GM13976 (cell line): ENCODE results near the gene PLPPR3.

Experiments
- DNase-seq: peaks from one replicate; pipeline ENCODE4 v3.0.0; 2012; ENCODE audit warnings: low spot score
- in situ Hi-C: fragments of 300-500 bp; cut with MboI; formaldehyde crosslinking; loops from one replicate; pipeline ENCODE4 v1.12.0; 2022; ENCODE audit warnings: low sequenced_read_pairs, mixed read lengths, inconsistent platforms; ENCODE audit not compliant: unreplicated experiment
- TF ChIP-seq, protein P1 (sequence below): IDR thresholded peaks from 2 replicates; pipeline ENCODE4 v1.5.1; 2012; ENCODE audit warnings: borderline replicate concordance, mild to moderate bottlenecking; ENCODE audit not compliant: insufficient read depth; ENCODE audit errors: extremely low read depth, missing control alignments, control extremely low read depth

PLPPR3 gene, protein sequence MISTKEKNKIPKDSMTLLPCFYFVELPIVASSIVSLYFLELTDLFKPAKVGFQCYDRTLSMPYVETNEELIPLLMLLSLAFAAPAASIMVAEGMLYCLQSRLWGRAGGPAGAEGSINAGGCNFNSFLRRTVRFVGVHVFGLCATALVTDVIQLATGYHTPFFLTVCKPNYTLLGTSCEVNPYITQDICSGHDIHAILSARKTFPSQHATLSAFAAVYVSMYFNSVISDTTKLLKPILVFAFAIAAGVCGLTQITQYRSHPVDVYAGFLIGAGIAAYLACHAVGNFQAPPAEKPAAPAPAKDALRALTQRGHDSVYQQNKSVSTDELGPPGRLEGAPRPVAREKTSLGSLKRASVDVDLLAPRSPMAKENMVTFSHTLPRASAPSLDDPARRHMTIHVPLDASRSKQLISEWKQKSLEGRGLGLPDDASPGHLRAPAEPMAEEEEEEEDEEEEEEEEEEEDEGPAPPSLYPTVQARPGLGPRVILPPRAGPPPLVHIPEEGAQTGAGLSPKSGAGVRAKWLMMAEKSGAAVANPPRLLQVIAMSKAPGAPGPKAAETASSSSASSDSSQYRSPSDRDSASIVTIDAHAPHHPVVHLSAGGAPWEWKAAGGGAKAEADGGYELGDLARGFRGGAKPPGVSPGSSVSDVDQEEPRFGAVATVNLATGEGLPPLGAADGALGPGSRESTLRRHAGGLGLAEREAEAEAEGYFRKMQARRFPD

DNA sequence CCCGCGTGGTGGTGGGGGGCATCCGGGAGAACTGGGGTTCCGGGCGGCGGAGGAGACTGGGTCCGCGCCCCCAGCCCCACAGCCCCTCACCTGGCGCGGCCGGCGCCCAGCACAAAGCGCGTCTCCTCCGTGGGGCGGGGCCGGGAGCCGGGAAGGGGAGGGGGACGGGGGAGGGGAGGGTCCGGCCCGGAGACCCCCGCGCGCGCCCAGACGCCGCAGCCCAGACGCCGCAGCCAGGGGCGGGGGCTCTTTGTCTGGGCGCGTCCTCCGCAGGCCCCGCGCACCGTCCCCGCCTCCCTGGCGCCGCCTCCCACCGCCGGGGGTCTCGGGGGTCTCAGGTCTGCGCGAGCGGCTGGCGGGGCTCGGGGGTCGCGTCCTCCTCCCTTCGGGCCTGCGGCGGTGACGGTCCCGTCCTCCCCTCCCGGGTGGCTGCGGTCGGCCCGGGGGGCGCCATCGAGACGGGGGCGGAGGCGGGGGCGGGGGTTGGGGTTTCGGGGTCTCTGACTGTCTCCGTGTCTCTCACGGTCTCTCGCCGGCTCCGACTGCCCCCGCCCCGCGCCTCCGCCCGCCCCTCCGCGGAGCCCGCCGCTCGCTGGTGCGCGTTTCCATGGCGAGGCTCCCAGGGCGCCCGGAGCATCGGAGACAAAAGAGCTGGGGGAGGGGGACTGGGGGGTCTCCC lies at the start of gene PLPPR3:
Gene PLPPR3, minus strand, starts transcription at position 131 of the 679 bp plus-strand sequence. CDS start 396 bp downstream, outside the sequence.
- in situ Hi-C loops: no loop called here
- DNase-seq: no peak
- TF ChIP-seq, protein P1, sequence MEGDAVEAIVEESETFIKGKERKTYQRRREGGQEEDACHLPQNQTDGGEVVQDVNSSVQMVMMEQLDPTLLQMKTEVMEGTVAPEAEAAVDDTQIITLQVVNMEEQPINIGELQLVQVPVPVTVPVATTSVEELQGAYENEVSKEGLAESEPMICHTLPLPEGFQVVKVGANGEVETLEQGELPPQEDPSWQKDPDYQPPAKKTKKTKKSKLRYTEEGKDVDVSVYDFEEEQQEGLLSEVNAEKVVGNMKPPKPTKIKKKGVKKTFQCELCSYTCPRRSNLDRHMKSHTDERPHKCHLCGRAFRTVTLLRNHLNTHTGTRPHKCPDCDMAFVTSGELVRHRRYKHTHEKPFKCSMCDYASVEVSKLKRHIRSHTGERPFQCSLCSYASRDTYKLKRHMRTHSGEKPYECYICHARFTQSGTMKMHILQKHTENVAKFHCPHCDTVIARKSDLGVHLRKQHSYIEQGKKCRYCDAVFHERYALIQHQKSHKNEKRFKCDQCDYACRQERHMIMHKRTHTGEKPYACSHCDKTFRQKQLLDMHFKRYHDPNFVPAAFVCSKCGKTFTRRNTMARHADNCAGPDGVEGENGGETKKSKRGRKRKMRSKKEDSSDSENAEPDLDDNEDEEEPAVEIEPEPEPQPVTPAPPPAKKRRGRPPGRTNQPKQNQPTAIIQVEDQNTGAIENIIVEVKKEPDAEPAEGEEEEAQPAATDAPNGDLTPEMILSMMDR: no peak

DNA sequence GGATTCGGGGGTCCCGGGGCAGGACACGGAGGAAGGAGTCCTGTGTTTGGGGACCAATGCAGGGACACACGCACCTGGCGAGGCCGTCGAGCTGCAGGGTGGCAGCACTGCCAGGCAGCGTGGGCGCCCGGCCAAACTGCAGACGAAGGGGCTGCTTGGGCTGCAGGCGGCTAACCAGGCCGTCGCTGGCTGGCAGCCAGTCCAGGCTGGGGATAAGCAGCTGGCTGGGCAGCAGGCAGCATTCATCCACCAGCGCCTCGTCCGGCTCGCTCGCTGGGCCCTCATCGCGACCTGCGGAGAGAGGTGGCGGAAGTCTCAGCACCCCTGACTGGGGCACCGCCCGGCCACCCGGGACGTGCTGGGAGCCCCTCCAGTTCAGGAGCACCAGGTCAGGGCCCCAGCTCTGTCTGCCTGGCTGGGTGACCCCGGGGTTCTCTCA lies 49.2 kb upstream of the PLPPR3 start:
- TF ChIP-seq, protein P1: no peak
- no peak for DNase-seq
- in situ Hi-C loops: no loop called here

DNA sequence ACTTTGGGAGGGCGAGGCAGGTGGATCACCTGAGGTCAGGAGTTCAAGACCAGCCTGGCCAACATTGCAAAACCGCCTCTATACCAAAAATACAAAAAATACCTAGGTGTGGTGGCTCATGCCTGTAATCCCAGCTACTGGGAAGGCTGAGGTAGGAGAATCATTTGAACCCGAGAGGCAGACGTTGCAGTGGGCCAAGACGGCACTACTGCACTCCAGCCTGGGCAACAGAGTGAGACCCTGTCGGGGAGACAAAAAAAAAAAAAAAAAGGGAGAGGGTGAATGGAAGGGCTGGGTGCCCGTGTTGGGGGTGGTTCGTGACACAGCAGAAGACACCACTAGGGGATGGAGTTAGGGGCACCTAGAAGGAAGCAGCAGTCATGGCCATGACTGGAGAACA lies 48.6 kb upstream of the PLPPR3 start:
- TF ChIP-seq, protein P1: no peak
- in situ Hi-C loops: no loop called here
- no peak for DNase-seq

DNA sequence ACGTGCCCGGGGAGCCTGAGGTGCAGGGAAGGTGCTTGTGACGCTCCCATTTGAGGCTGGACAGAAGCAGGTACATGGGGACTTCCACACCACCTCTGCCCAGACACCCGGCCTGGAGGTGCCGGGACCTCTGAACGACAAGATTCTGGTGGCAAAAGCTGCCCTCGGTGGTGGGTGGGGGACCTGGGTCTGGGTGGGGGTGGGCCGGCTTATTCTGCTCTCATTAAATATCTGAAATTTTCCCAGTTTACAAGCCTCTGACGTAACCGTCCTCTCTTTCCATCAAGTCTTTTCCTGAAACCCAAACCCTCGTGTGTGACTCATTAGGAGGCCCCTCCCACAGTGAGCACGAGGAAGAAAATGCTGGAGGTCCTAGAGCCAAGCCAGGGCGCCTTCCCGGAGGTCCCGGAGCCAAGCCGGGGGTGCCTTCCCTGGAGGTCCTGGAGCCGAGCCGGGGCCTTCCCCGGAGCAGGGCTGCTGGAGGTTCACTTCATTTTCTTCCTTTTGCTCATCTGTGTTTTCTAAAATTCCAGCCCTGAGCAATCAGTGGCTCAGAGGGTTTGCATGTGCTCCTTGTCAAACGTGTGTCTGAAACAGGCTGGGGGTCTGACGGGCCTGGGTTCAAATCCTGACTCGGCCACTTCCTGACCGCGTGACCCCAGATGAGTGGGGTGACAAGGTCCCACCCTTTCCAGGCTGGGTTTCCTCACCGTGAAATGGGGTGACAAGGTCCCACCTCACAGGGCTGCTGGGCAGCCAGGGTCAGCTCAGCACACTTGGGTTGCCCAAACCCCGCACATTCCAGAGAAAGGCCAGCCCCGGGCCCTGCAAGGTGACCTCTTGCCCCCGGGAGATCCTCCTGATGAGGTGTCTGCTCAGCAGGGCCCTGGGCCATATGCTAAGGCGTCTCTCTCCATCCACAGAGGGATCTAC lies 47.8 kb upstream of the PLPPR3 start:
- DNase-seq: no peak
- in situ Hi-C loops: loop anchor here (10.0 kb wide), 1 partner anchor 45 kb away; the partner anchor contains the start of genes KISS1R and R3HDM4
- TF ChIP-seq, protein P1: no peak

DNA sequence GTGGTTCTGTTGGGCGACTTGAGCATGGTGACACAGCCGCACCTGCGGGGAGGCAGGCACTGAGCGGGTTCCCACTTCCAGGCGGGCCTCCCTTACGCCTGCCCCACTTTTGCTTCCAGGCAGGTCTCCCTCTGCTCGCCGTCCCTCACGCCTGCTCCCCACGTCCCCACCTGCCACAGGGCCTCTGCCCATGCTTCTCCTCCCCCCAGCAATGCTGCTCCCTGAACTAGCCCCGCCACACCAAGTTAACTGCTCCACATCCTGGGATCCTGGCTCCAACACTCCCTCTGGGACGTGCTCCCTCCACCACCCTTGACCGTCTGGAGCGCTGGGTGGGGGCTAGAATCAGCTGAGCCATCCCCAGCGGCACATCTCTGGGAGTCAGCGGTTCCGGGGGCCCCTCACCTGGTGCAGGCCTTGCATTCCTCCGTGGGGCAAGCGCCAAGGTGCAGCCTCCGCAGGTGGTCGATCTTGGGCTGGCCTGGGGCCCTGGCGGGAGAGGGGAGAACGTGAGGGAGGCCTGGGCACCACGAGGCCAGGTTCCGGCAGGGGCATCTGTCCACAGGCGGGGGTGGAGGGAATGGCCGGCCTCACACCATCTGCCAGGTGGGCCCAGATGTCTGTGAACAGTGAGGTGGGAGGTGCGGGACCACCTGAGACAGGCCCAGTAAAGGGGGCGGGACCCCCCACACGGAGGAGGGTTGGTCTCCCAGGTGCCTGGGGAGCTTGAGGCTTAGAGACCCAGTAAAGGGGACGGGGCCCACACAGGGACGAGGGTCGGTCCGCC lies 46.9 kb upstream of the PLPPR3 start:
- in situ Hi-C loops: loop anchor here (10.0 kb wide), 1 partner anchor 46 kb away; the partner anchor contains the start of genes KISS1R and R3HDM4
- DNase-seq: no peak
- TF ChIP-seq, protein P1: no peak
